HepG2 (cell line): Measurements from ENCODE around the gene PDZD2.

ENCODE experiments used
- AFF4 ChIP-seq: sonication (generic); formaldehyde crosslinking; IDR thresholded peaks from 2 replicates; pipeline ENCODE4 v1.4.0; 2020; ENCODE audit warnings: missing genetic modification reagents
- MLXIP ChIP-seq: sonication (generic); formaldehyde crosslinking; IDR thresholded peaks from 2 replicates; pipeline ENCODE4 v1.9.0; 2021; ENCODE audit warnings: missing genetic modification reagents, borderline replicate concordance
- POLR2AphosphoS5 ChIP-seq: IDR thresholded peaks from 2 replicates; pipeline ENCODE4 v1.6.1; 2012; ENCODE audit warnings: low read depth, low read length
- RXRA ChIP-seq: sonication (generic); formaldehyde crosslinking; IDR thresholded peaks from 2 replicates; pipeline ENCODE4 v1.5.1; 2020; ENCODE audit warnings: missing genetic modification reagents
- SALL2 ChIP-seq: sonication (generic); formaldehyde crosslinking; IDR thresholded peaks from 2 replicates; pipeline ENCODE4 v1.8.1; 2023; ENCODE audit warnings: mild to moderate bottlenecking, missing genetic modification reagents, inconsistent platforms
- ZNF138 ChIP-seq: sonication (generic); formaldehyde crosslinking; IDR thresholded peaks from 2 replicates; pipeline ENCODE4 v1.5.0; 2020; ENCODE audit warnings: mild to moderate bottlenecking, low read depth, missing genetic modification reagents
- ZNF441 ChIP-seq: sonication (generic); formaldehyde crosslinking; IDR thresholded peaks from 2 replicates; pipeline ENCODE4 v1.7.0; 2021; ENCODE audit warnings: missing genetic modification reagents, borderline replicate concordance

- TF ChIP-seq ZNF441 (CRISPR knock-in tag) (no peak), RXRA (CRISPR knock-in tag) (no peak), MLXIP (no peak), POLR2AphosphoS5 (no peak), SALL2 (CRISPR knock-in tag) (no peak), ZNF138 (CRISPR knock-in tag) (no peak), AFF4 (CRISPR knock-in tag) (no peak)
Measured at GRCh38 chr5:31972558-31972957, 333.6 kb downstream of the PDZD2 start.
